Endothelial cell (in vitro differentiated cells): ENCODE data around the gene PAQR9. TPM values are rescaled to one million over a fixed set of nuclear protein-coding genes. Genes with fewer than 3 reads are reported as not detected.

ENCODE experiments used
- DNase-seq: peaks from one replicate; pipeline ENCODE4 v3.0.0; 2021; ENCODE audit warnings: low spot score
- H3K27ac Mint-ChIP-seq: one replicate; pipeline ENCODE4 v1.8.0; 2021; ENCODE audit warnings: mixed read lengths, inconsistent platforms; ENCODE audit not compliant: unreplicated experiment
- H3K27me3 Mint-ChIP-seq: one replicate; pipeline ENCODE4 v1.8.0; 2021; ENCODE audit warnings: mild to moderate bottlenecking, moderate library complexity, mixed read lengths, inconsistent platforms; ENCODE audit not compliant: unreplicated experiment
- H3K36me3 Mint-ChIP-seq: one replicate; pipeline ENCODE4 v1.8.0; 2021; ENCODE audit warnings: mild to moderate bottlenecking, low read depth, mixed read lengths, inconsistent platforms; ENCODE audit not compliant: unreplicated experiment
- H3K4me1 Mint-ChIP-seq: one replicate; pipeline ENCODE4 v1.8.0; 2021; ENCODE audit warnings: mild to moderate bottlenecking, mixed read lengths, inconsistent platforms; ENCODE audit not compliant: unreplicated experiment
- H3K4me3 Mint-ChIP-seq: one replicate; pipeline ENCODE4 v1.8.0; 2021; ENCODE audit warnings: mild to moderate bottlenecking, mixed read lengths, inconsistent platforms; ENCODE audit not compliant: unreplicated experiment
- H3K9me3 Mint-ChIP-seq: one replicate; pipeline ENCODE4 v1.8.0; 2021; ENCODE audit warnings: mixed read lengths, inconsistent platforms; ENCODE audit not compliant: unreplicated experiment
- total RNA-seq: library from RNA; stranded (reverse); fragmentation: NEBNext Ultra II Directional; extraction: Animal tissue kit (Norgen Biotek cat#: 25700); gene quantifications from one replicate; pipeline ENCODE4 v1.2.1, GENCODE V29; 2021; ENCODE audit not compliant: unreplicated experiment
- TF ChIP-seq, protein P1 (sequence below): fragments of 200-600 bp; sonication (generic); IDR thresholded peaks from one replicate; pipeline ENCODE4 v1.5.0; 2021; ENCODE audit warnings: antibody characterized with exemption; ENCODE audit not compliant: unreplicated experiment

PAQR9 gene
- total RNA-seq, 1 donor from 2014 or later, result not detected

DNA sequence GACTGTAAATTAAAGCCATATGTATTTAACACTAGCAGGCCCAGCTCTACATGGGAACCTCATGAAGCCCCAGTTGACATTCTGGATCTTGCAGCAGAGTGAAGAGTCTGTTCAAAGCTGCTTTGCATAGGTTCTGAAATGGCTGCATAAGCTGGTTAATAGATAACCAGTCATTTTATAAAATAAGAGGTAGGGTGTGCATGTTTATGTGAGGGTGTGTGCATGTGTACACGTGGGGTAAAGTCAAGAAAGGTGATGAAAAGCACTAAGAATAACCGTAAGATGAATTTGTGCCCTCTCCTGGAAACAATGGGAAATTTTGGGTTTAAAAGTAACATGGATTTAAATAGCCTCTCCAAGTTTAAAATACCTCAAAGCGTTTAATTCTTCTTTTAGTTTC lies 33.0 kb downstream of the PAQR9 start:
- no peak for DNase-seq
- Mint-ChIP-seq H3K27me3 (peaks cover 2% of the 10 kb centered on the region), H3K4me1 (no peaks in the 10 kb centered on the region), H3K27ac (no peak overlapping the region), H3K36me3 (no peaks in the 10 kb centered on the region), H3K9me3 (no peaks in the 10 kb centered on the region), H3K4me3 (no peak overlapping the region)
- TF ChIP-seq, protein P1, sequence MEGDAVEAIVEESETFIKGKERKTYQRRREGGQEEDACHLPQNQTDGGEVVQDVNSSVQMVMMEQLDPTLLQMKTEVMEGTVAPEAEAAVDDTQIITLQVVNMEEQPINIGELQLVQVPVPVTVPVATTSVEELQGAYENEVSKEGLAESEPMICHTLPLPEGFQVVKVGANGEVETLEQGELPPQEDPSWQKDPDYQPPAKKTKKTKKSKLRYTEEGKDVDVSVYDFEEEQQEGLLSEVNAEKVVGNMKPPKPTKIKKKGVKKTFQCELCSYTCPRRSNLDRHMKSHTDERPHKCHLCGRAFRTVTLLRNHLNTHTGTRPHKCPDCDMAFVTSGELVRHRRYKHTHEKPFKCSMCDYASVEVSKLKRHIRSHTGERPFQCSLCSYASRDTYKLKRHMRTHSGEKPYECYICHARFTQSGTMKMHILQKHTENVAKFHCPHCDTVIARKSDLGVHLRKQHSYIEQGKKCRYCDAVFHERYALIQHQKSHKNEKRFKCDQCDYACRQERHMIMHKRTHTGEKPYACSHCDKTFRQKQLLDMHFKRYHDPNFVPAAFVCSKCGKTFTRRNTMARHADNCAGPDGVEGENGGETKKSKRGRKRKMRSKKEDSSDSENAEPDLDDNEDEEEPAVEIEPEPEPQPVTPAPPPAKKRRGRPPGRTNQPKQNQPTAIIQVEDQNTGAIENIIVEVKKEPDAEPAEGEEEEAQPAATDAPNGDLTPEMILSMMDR, result no peak

DNA sequence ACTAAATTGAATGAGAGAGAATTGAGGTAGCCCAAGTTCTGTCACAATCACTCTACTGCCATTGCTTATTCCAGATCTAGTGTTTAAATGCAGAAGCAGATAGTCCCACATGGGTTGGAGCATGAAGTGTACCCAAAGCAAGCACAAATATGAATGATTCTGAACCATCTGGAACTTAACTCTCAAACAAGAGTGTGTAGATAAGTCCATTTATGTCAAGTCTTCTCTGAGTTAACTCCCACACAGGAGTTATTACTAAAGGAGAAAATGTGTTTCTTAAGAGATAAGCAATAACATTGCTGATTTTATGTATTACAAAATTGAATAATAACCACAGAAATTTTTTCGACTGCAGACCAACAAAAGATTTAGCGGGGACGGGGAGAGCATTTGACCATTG lies 33.6 kb downstream of the PAQR9 start:
- no peaks in the 10 kb centered on the region for H3K4me1 Mint-ChIP-seq
- H3K27ac Mint-ChIP-seq, result no peak overlapping the region
- TF ChIP-seq, protein P1, result no peak
- no peaks in the 10 kb centered on the region for H3K36me3 Mint-ChIP-seq
- H3K4me3 Mint-ChIP-seq, result no peak overlapping the region
- peaks cover 2% of the 10 kb centered on the region for H3K27me3 Mint-ChIP-seq
- no peaks in the 10 kb centered on the region for H3K9me3 Mint-ChIP-seq
- no peak for DNase-seq

DNA sequence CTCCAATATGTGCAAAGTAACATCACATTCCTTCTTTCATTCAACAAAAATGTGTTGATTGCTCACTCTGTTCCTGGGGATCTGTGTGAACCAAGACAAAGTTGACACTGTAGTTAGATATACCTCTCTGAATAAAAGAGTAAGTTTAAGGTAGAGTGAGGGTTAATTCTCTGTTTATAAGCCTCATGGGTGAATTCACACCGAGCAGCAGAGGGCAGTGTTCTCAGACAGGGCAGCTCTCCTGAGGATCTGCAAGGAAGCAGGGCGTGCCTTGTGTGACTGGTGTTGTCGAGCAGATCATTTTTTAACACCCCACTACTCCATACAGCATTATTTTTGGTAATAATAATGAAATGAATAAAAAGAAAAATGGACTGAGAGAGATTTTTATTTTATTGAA lies 34.4 kb downstream of the PAQR9 start:
- Mint-ChIP-seq H3K4me1 (no peaks in the 10 kb centered on the region), H3K9me3 (no peaks in the 10 kb centered on the region), H3K36me3 (no peaks in the 10 kb centered on the region), H3K27me3 (peaks cover 2% of the 10 kb centered on the region), H3K4me3 (no peak overlapping the region), H3K27ac (no peak overlapping the region)
- DNase-seq, result peak; percentile 45
- TF ChIP-seq, protein P1, result peak; percentile 24

DNA sequence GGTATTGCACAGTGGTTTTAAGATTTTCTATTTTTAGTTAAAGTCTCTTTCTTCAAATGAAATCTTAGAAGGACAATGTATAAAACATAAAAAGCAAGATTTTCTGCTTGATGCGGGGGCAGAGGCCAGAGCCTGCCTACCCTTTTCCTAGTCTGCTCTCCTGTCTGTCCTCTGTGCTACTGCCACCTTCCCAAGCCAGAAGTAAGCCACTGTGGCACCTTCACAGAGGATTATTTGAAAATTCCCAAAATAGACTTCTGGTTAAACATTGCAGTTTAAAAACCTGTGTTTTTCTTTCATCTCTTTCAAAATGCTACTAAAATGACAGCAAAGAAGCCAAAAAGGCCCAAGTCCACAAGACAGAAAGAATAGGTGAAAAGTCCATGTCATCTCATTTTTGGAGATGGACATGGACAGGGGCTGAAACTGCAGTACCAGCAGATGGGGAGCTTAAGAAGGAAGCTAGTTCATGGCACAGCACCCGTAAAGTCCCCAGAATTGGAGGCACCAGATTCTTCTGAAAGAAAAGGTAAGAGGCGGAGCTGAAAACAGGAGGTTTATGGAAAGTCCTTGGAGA lies 37.0 kb downstream of the PAQR9 start:
- H3K27ac Mint-ChIP-seq, result no peak overlapping the region
- no peaks in the 10 kb centered on the region for H3K27me3 Mint-ChIP-seq
- H3K4me3 Mint-ChIP-seq, result no peak overlapping the region

DNA sequence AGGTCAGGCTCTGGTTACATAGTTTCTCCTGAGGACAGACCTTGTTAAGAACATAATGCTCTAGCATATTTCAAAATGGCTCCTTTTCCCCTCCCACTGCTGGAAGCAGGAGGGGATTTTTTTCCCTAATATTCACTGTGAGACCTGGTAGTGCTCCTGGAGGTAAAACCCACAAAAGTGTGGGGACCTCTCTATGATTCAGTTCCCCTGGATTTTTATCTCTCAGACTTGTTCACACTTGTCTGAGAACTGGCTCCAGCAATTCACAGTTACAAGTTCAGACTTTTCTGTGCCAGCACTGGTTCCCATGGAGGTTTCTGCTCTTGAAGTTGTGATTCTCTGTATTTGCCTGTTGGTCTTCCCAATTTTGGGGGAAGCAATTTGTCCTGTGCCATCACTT lies 38.3 kb downstream of the PAQR9 start:
- Mint-ChIP-seq H3K9me3 (no peaks in the 10 kb centered on the region), H3K4me3 (no peak overlapping the region), H3K36me3 (no peaks in the 10 kb centered on the region), H3K27ac (no peak overlapping the region), H3K4me1 (no peaks in the 10 kb centered on the region), H3K27me3 (no peaks in the 10 kb centered on the region)
- DNase-seq, result no peak
- TF ChIP-seq, protein P1, result no peak

More for the DNA sequence above, 37.0 kb downstream of the PAQR9 start:
- Mint-ChIP-seq H3K36me3 (no peaks in the 10 kb centered on the region), H3K9me3 (no peaks in the 10 kb centered on the region), H3K4me1 (no peaks in the 10 kb centered on the region)
- TF ChIP-seq, protein P1, result no peak
- no peak for DNase-seq
